NCI-H774 (cell line): ENCODE results near the gene CFAP20.
"Not testable (repeated sequence)": the region's sequence is repeated elsewhere in the genome, so short reads cannot be mapped to it uniquely, and the experiment has no call there.

Source experiments
- DNase-seq: peaks from one replicate; lab custom pipeline; 2025; lab: John Stamatoyannopoulos, UW

Gene CFAP20

DNA sequence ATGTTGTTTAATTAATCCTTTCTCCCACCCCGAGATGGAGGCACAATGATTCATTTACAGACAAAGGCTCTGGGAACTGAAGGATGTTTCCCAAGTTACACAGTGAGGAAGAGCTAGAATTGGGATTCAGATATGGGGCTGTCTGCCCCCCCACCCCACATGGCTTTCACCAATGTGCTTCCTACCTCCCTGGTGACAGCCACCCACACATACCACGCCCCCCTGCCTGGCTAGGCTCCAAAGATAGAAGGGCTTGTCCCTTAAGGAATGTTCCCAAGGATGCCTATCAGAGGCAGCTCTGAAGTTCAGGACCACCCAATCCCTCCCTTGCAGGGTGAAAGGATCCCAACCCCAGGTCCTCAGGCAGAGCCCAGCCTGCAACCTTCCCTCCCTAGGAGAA lies 32.9 kb downstream of the CFAP20 start:
- no peak for DNase-seq

DNA sequence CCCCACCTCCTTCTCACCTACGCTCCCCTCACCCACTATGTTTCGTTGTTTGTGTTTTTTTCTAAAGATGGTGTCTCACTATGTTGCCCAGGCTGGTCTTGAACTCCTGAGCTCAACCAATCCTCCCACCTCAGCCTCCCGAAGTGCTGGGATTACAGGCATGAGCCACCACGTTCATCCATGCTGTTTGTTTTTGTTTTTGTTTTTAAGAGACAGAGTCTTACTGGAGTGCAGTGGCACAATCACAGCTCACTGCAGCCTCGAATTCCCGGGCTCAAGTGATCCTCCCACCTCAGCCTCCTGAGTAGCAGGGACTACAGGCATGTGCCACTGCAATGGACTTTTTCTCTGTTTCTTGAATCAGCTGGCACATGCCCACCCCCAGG lies 33.6 kb downstream of the CFAP20 start:
- DNase-seq, result not testable (repeated sequence)

- no peak for DNase-seq
These were observed 34.2 kb downstream of the CFAP20 start for GRCh38 chr16:58094791-58095574.

DNA sequence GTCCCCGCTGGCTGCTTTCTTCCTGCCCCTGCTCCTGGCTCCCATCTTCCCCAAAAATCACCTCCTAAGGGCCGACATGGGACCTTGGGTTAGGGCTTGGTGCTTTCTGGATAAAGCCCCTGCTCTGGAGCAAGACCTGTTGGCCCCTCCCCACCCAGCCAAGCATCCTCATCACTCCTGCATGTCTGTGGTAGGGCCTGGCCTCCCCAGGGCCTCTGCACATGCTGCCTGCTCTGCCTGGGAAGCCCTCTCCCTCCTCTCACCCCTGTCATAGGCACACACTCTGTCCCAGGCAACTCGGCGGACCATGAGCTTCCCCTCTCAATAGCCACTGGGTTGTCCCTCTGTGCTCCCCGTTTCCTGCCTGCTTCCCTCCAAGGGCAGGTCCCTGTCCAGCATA lies 35.2 kb downstream of the CFAP20 start:
- no peak for DNase-seq

DNA sequence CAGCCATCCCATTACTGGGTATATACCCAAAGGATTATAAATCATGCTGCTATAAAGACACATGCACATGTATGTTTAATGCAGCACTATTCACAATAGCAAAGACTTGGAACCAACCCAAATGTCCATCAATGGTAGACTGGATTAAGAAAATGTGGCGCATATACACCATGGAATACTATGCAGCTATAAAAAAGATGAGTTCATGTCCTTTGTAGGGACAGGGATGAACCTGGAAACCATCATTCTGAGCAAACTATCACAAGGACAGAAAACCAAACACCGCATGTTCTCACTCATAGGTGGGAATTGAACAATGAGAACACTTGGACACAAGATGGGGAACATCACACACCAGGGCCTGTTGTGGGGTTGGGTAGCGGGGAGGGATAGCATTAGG lies 38.8 kb downstream of the CFAP20 start:
- DNase-seq, result not testable (repeated sequence)

DNA sequence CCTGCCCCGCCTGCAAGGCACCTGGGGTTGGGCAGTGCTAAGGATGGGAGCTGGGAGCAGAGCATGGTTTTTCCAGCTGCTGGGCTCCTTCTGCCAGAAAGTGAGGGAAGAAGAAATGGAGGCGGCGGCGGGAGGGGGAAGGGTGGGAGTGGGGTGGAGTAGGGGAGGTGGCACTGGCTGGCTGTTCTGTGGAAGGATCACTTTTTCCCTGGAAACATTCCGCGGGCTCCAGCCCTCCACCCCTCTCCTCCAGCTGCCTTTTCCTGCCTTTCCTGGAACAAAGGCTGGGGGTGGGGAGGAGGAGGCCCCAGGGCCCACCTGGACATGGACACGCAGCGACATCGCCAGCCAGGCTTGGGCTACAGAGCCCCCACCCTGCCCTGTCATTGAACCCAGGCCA lies 41.1 kb downstream of the CFAP20 start:
- DNase-seq, result no peak

DNA sequence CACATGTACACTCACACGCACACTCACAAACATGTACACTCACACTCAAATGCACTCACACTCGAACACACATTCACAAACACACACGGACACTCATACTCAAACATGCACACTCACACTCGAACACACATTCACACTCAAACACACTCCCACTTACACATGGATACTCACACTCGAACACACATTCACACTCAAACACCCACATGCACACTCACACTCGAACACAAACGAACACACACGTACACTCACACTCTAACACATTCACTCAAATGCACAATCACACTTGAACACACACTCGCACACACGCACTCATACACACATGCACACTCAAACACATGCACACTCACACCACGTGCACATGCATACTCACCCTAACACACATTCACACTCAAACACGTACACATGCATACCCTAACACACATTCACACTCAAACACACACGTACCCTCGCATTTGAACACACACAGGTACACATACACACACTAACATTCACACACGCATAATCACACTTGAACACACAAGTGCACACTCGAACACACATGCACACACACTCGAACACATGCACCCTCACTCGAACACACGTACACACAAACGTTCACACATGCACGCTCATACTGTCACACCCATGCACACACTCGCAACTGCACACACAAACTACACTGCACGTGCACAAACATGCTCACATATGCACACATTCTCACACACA lies 41.8 kb downstream of the CFAP20 start:
- no peak for DNase-seq

GRCh38 chr16:58086381-58087208 lies 42.6 kb downstream of the CFAP20 start:
- DNase-seq, result peak; percentile 75

DNA sequence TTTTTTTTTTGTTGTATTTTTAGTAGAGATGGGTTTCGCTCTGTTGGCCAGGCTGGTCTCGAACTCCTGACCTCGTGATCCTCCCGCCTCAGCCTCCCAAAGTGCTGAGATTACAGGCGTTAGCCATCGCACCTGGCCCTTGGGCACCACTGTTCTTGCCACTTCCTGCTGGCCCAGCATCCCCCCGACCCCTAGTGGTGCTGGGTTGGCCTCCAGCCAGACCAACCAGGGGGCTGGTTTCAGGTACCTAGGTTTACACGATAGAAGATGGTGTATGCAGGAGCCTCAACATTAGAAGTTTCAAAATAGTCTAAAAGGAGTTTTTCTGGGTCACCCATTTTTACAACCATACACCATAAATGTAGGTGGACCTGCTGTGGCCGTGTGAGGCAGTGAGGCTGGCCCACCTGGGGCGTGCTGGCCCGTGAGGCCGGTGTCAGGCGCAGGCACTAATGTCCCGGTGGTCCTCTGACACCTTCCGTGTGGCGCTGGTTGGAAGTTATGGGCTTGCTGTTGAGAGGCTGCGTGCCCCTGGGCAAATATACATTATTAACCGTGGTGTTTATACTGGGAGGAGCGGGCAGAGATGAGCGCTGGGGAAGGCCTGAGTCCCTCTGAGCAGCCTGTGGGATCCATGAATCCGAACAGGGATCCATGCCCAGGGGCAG lies 43.5 kb downstream of the CFAP20 start:
- no peak for DNase-seq

- DNase-seq, result no peak
These were observed 44.0 kb downstream of the CFAP20 start for GRCh38 chr16:58085171-58085570.

DNA sequence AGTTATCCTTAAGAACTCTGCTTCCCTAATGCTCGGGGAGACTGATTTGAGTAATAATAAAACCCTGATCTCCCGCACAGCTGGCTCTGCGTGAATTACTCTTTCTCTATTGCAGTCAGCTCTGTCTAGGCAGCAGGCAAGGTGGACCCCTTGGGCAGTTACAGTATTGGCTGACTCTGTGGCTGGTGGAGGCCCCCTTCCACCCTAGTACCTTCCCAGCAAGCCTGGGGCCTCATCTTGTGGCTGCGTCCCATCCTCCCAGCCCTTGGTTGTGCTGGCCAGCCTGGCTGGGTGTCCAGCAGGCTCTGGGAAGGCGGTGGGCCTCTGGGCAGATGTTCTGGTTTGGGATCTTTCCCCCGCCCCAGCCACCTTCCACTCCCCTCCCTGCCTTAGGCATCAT lies 44.5 kb downstream of the CFAP20 start:
- DNase-seq, result no peak

- no peak for DNase-seq
These were observed 46.8 kb downstream of the CFAP20 start for GRCh38 chr16:58082381-58082780.

DNA sequence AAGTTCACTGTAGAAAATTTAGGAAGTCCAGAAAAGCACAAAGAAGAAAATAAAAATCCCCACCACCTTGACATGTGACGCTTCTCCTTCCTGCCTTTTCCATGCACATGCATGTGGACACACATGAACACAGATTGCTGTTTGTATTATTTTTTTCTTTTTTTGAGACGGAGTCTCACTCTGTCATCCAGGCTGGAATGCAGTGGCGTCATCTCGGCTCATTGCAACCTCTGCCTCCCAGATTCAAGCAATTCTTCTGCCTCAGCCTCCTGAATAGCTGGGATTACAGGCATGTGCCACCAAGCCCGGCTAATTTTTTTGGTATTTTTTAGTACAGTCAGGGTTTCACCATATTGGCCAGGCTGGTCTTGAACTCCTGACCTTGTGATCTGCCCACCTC lies 48.5 kb downstream of the CFAP20 start:
- not testable (repeated sequence) for DNase-seq

GRCh38 chr16:58077796-58078195 lies 51.4 kb downstream of the CFAP20 start:
- no peak for DNase-seq

DNA sequence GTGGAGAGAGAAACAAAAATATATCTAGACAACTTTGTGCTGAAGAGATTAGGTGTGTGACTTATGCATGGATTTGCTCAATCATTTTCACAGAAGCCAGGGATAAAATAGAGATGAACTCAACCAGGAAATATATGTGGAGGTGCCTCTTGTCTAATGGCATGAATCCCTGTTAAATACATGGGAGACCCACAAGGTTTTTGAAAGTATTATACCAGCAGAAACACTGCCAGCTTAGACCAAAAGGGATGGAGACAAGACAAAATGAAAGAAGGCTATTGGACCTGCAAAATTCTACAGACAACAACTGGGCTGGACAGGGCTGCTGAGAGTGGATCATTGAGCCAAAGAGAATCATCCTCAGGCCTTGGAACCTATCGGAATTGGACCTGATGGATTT lies 52.7 kb downstream of the CFAP20 start:
- DNase-seq, result no peak

- DNase-seq, result no peak
These were observed 54.5 kb downstream of the CFAP20 start for GRCh38 chr16:58074657-58075056.

DNA sequence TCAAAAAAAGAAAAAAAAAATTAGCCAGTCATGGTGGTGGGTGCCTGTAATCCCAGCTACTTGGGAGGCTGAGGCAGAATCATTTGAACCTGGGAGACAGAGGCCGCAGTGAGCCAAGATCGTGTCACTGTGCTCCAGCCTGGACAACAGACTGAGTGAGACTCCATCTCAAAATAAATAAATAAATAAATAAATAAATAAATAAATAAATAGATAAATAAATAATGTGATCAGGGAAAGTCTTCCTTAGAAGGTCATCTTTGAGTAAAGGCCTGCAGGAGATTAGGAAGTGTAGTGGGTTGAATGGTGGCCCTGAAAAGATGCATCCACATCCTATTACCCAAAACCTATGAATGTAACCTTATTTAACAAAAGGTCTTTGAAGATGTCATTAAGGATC lies 56.1 kb downstream of the CFAP20 start:
- not testable (repeated sequence) for DNase-seq

GRCh38 chr16:58072134-58072533 lies 57.0 kb downstream of the CFAP20 start:
- not testable (repeated sequence) for DNase-seq

DNA sequence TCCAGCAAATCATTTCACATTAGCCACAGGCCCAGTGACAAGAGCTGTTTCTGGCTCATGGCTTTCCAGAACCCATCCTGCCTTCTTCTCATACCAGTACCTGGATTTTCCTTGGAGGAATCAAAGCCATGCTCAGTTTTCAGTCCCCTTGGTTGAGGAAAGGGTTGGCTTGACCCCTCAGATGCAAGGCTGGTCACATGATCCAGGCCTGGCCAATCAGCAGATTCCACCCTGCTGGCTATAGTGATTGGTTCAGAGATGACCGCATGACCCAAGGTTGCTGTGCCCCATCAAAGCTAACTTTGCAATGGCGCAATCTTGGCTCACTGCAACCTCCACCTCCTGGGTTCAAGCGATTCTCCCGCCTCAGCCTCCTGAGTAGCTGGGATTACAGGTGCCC lies 58.6 kb downstream of the CFAP20 start:
- DNase-seq, result no peak
